ENCODE data around the gene TGIF1. TPM values are rescaled to one million over a fixed set of nuclear protein-coding genes. Genes with fewer than 3 reads are reported as not detected.
"Not testable (repeated sequence)": the region's sequence is repeated elsewhere in the genome, so short reads cannot be mapped to it uniquely, and the experiment has no call there.

Gene TGIF1
- total RNA-seq, 1 experiment from 2014 or later, result 86.9 TPM

GRCh38 chr18:3456686-3457069 lies 6.7 kb downstream of the TGIF1 start:
- peaks cover 76% of the 10 kb centered on the region for H3K36me3 ChIP-seq
- no peak for DNase-seq
- H3K9me3 ChIP-seq (replicated peaks), result no peaks in the 10 kb centered on the region
- H3K4me3 ChIP-seq, result no peak overlapping the region
- no peak overlapping the region for H3K27ac ChIP-seq
- no peaks in the 10 kb centered on the region for H3K27me3 ChIP-seq
- peaks cover 16% of the 10 kb centered on the region for H3K4me1 ChIP-seq

GRCh38 chr18:3457261-3457724 lies 7.3 kb downstream of the TGIF1 start:
- H3K36me3 ChIP-seq, result peaks cover 76% of the 10 kb centered on the region
- no peaks in the 10 kb centered on the region for H3K9me3 ChIP-seq (replicated peaks)
- no peak overlapping the region for H3K27ac ChIP-seq

GRCh38 chr18:3458378-3458777 lies 8.4 kb downstream of the TGIF1 start:
- Histone ChIP-seq H3K9me3 (replicated peaks) (no peaks in the 10 kb centered on the region), H3K4me3 (no peak overlapping the region), H3K27ac (no peak overlapping the region), H3K36me3 (peaks cover 67% of the 10 kb centered on the region), H3K4me1 (peaks cover 16% of the 10 kb centered on the region), H3K27me3 (no peaks in the 10 kb centered on the region)
- DNase-seq, result no peak

More at GRCh38 chr18:3457261-3457724, 7.3 kb downstream of the TGIF1 start:
- DNase-seq, result no peak
- H3K4me3 ChIP-seq, result no peak overlapping the region
- no peaks in the 10 kb centered on the region for H3K27me3 ChIP-seq
- H3K4me1 ChIP-seq, result peaks cover 16% of the 10 kb centered on the region

GRCh38 chr18:3458952-3459853 lies 9.2 kb downstream of the TGIF1 start:
- H3K9me3 ChIP-seq (replicated peaks), result no peaks in the 10 kb centered on the region
- peaks cover 12% of the 10 kb centered on the region for H3K4me1 ChIP-seq
- H3K4me3 ChIP-seq, result no peak overlapping the region
- no peak overlapping the region for H3K27ac ChIP-seq
- H3K36me3 ChIP-seq, result peaks cover 62% of the 10 kb centered on the region
- no peak for DNase-seq
- H3K27me3 ChIP-seq, result no peaks in the 10 kb centered on the region

DNA sequence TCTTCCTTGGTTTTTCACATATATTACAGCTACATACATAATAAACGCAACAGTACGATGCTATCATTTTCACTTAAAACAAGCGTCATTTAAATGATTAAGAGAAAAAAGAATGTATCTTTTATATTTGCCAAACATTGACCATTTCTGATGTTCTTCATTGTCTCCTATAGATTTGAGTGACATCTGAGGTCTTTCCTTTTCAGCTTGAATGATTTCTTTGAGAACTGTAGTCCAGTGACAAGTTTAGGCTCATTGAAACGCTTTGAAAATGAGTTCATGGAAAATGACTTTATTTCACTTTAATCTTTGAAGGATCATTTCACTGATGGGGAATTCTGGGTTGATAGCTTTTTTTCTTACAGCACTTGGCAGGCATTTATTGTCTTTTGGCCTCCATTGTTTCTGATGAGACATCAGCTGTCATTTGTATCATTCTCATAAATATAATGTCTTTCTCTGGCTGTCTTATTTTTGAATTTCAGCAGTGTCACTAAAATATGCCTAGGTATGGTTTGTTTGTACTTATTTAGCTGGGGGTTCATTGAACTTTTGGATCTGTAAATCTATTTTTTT lies 10.9 kb downstream of the TGIF1 start:
- no peaks in the 10 kb centered on the region for H3K9me3 ChIP-seq (replicated peaks)
- H3K4me1 ChIP-seq, result no peaks in the 10 kb centered on the region

GRCh38 chr18:3461704-3462103 lies 11.7 kb downstream of the TGIF1 start:
- peaks cover 43% of the 10 kb centered on the region for H3K36me3 ChIP-seq
- no peaks in the 10 kb centered on the region for H3K27me3 ChIP-seq
- H3K4me1 ChIP-seq, result no peaks in the 10 kb centered on the region

More for the DNA sequence above, 10.9 kb downstream of the TGIF1 start:
- Histone ChIP-seq H3K36me3 (peaks cover 51% of the 10 kb centered on the region), H3K27ac (no peak overlapping the region), H3K4me3 (no peak overlapping the region), H3K27me3 (no peaks in the 10 kb centered on the region)
- DNase-seq, result no peak

DNA sequence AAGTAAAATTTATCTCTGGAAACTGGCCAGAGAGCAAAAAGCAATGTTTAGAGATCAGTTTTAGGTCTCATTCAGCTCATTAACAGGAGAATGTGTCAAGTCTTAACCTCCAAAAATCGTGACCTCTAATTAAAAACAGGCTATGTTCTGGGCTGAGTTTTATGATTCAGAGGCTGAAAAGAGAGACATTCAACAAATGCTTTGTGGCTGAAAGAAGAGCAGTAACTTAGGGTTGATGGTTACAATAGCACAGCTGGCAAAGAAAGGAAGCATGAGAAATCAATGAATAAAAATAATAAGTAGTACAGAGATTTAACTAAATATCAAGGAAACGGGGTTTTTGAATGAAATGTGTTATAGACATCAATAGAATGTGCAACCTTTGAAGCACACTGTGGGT lies 13.1 kb downstream of the TGIF1 start:
- H3K4me3 ChIP-seq, result no peak overlapping the region
- H3K27me3 ChIP-seq, result no peaks in the 10 kb centered on the region
- H3K27ac ChIP-seq, result no peak overlapping the region
- DNase-seq, result no peak
- no peaks in the 10 kb centered on the region for H3K9me3 ChIP-seq (replicated peaks)
- H3K4me1 ChIP-seq, result no peaks in the 10 kb centered on the region
- H3K36me3 ChIP-seq, result peaks cover 30% of the 10 kb centered on the region

More at GRCh38 chr18:3461704-3462103, 11.7 kb downstream of the TGIF1 start:
- Histone ChIP-seq H3K9me3 (replicated peaks) (no peaks in the 10 kb centered on the region), H3K27ac (no peak overlapping the region), H3K4me3 (no peak overlapping the region)
- no peak for DNase-seq

DNA sequence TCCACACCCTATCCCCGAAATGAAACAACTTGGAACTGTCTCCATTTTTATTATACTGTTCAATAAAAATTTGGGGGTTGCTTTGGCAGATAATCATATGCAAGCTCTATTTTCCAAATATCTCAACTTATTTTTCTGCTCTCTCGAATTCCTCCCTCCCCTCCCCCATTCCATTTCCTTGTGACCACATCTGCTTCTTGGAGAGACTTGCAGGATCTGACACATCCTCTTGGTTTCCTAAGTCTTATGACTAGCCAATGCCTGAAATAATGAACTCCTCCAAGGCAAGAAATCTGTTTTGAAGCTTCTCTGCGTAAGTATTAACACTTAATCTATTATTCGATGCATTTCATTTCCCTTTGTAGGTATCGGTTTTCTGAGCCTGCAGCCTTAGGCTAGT lies 16.1 kb downstream of the TGIF1 start:
- H3K4me3 ChIP-seq, result no peak overlapping the region
- DNase-seq, result no peak
- peaks cover 5% of the 10 kb centered on the region; the same call in 1 of the 2 replicates for H3K36me3 ChIP-seq
- H3K9me3 ChIP-seq (replicated peaks), result no peaks in the 10 kb centered on the region
- H3K27me3 ChIP-seq, result no peaks in the 10 kb centered on the region
- H3K27ac ChIP-seq, result no peak overlapping the region
- H3K4me1 ChIP-seq, result no peaks in the 10 kb centered on the region

- Histone ChIP-seq H3K4me3 (no peak overlapping the region), H3K27me3 (no peaks in the 10 kb centered on the region), H3K27ac (no peak overlapping the region), H3K9me3 (replicated peaks) (no peaks in the 10 kb centered on the region), H3K36me3 (peaks cover 4% of the 10 kb centered on the region; the same call in 1 of the 2 replicates), H3K4me1 (no peaks in the 10 kb centered on the region)
- no peak for DNase-seq
Observed at GRCh38 chr18:3466872-3467271, 16.9 kb downstream of the TGIF1 start.

GRCh38 chr18:3468066-3468705 lies 18.2 kb downstream of the TGIF1 start:
- H3K27me3 ChIP-seq, result no peaks in the 10 kb centered on the region
- H3K27ac ChIP-seq, result no peak overlapping the region
- no peaks in the 10 kb centered on the region for H3K36me3 ChIP-seq
- H3K9me3 ChIP-seq (replicated peaks), result no peaks in the 10 kb centered on the region
- DNase-seq, result no peak
- H3K4me1 ChIP-seq, result no peaks in the 10 kb centered on the region
- no peak overlapping the region for H3K4me3 ChIP-seq

GRCh38 chr18:3468833-3469232 lies 18.9 kb downstream of the TGIF1 start:
- no peaks in the 10 kb centered on the region for H3K9me3 ChIP-seq (replicated peaks)

GRCh38 chr18:3471141-3471648 lies 21.2 kb downstream of the TGIF1 start:
- no peaks in the 10 kb centered on the region for H3K9me3 ChIP-seq (replicated peaks)
- H3K4me3 ChIP-seq, result no peak overlapping the region
- H3K27ac ChIP-seq, result no peak overlapping the region
- no peaks in the 10 kb centered on the region for H3K36me3 ChIP-seq
- H3K27me3 ChIP-seq, result no peaks in the 10 kb centered on the region
- no peak for DNase-seq
- no peaks in the 10 kb centered on the region for H3K4me1 ChIP-seq

More at GRCh38 chr18:3468833-3469232, 18.9 kb downstream of the TGIF1 start:
- DNase-seq, result no peak
- no peak overlapping the region for H3K4me3 ChIP-seq
- H3K36me3 ChIP-seq, result no peaks in the 10 kb centered on the region
- H3K4me1 ChIP-seq, result no peaks in the 10 kb centered on the region
- no peaks in the 10 kb centered on the region for H3K27me3 ChIP-seq
- H3K27ac ChIP-seq, result no peak overlapping the region

DNA sequence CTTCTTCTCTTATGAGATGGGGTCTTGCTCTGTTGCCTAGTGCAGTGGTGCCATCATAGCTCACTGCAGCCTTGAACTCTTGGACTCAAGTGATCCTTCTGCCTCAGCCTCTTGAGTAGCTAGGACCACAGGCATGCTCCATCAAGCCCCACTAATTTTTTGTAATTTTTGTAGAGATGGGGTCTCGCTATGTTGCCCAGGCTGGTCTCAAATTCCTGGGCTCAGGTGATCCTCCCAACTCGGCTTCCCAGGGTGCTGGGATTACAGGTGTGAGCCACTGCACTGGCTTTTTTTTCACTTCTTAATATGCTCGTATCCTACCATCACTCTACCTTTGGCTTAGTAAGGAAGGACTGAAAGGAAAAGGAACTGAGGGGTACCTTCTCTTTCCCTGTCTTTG lies 22.1 kb downstream of the TGIF1 start:
- H3K4me1 ChIP-seq; H3K27me3 ChIP-seq; H3K4me3 ChIP-seq; DNase-seq; H3K9me3 ChIP-seq (replicated peaks); H3K36me3 ChIP-seq; H3K27ac ChIP-seq: not testable (repeated sequence)

- H3K27me3 ChIP-seq, result no peaks in the 10 kb centered on the region
- no peak for DNase-seq
- H3K4me1 ChIP-seq, result no peaks in the 10 kb centered on the region
- H3K9me3 ChIP-seq (replicated peaks), result no peaks in the 10 kb centered on the region
- H3K4me3 ChIP-seq, result no peak overlapping the region
- no peak overlapping the region for H3K27ac ChIP-seq
- H3K36me3 ChIP-seq, result no peaks in the 10 kb centered on the region
Observed at GRCh38 chr18:3472681-3473544, 22.9 kb downstream of the TGIF1 start.

Data from SJCRH30 (cell line).